Breast epithelium (tissue), 3 donors: Measurements from ENCODE around the gene C10orf88.

Experiments used
- CTCF ChIP-seq, 3 donors: fragments of 450-650 bp; IDR thresholded peaks; one replicate each; pipeline ENCODE4 v1.5.1; 2016 to 2017; ENCODE audit warnings: antibody characterized with exemption in 3 of 3, mild to moderate bottlenecking in 3 of 3, moderate library complexity in 3 of 3
- POLR2A ChIP-seq: fragments of 450-650 bp; IDR thresholded peaks from one replicate; pipeline ENCODE4 v1.6.1; 2016; ENCODE audit warnings: antibody characterized with exemption, mild to moderate bottlenecking, moderate library complexity
- POLR2AphosphoS5 ChIP-seq, 3 donors: sonication (generic); formaldehyde crosslinking; IDR thresholded peaks; one replicate each; pipeline ENCODE4 v1.6.1; 2017; ENCODE audit warnings: antibody characterized with exemption in 3 of 3

GRCh38 chr10:122981066-122981464 lies 27.0 kb upstream of the C10orf88 start:
- TF ChIP-seq CTCF (IDR thresholded peaks at IDR 0.05), result peak; percentile 14 to 39 (median 30)
- no peak for TF ChIP-seq POLR2A
- no peak for TF ChIP-seq POLR2AphosphoS5 (IDR thresholded peaks at IDR 0.05)
